Panc1 (cell line): ENCODE data around the gene ENPP3.

ENCODE experiments used
- CTCF ChIP-seq: fragments of 450-650 bp; IDR thresholded peaks from 2 replicates; pipeline ENCODE4 v1.5.1; 2017; ENCODE audit warnings: mild to moderate bottlenecking
- POLR2AphosphoS5 ChIP-seq: IDR thresholded peaks from 2 replicates; pipeline ENCODE4 v1.6.1; 2012; ENCODE audit warnings: mild to moderate bottlenecking, low read depth, low read length, moderate library complexity
- REST ChIP-seq, 2 experiments: IDR thresholded peaks; 2 replicates each; pipeline ENCODE4 v1.6.1; 2011 to 2012; ENCODE audit warnings: low read depth in 2 of 2, control low read depth in 1 of 2, low read length in 1 of 2, mild to moderate bottlenecking in 1 of 2, moderate library complexity in 1 of 2; ENCODE audit not compliant: insufficient read depth in 1 of 2
- SIN3A ChIP-seq: IDR thresholded peaks from 2 replicates; pipeline ENCODE4 v1.6.1; 2012; ENCODE audit warnings: low read depth, mild to moderate bottlenecking, low read length, moderate library complexity, borderline replicate concordance; ENCODE audit not compliant: insufficient read depth

- TF ChIP-seq REST (IDR thresholded peaks at IDR 0.05; ENCODE audit: insufficient read depth in 1 of 2, low read depth in 2 of 2, low read length in 1 of 2) (no peak), CTCF (no peak), SIN3A (no peak), POLR2AphosphoS5 (no peak)
Observed at GRCh38 chr6:131669891-131670290, 32.8 kb downstream of the ENPP3 start.
